Germinal center (tissue), 1 donor: Measurements from ENCODE around the gene TSEN54.
"Not testable (repeated sequence)": the region's sequence is repeated elsewhere in the genome, so short reads cannot be mapped to it uniquely, and the experiment has no call there.

Source experiments
- DNase-seq: peaks from one replicate; pipeline ENCODE4 v3.0.0; 2012; ENCODE audit warnings: mixed read lengths, low spot score

The TSEN54 gene

GRCh38 chr17:75518983-75519537 is 2.7 kb downstream of the TSEN54 start:
- no peak for DNase-seq

GRCh38 chr17:75520413-75520812 is 4.1 kb downstream of the TSEN54 start:
- DNase-seq = not testable (repeated sequence)

- no peak for DNase-seq
Observed at GRCh38 chr17:75521290-75521689, 5.0 kb downstream of the TSEN54 start.

- DNase-seq = no peak
Observed at GRCh38 chr17:75521951-75522727, 5.8 kb downstream of the TSEN54 start.

GRCh38 chr17:75523647-75524046 is 7.3 kb downstream of the TSEN54 start:
- DNase-seq = no peak

- DNase-seq = no peak
Observed at GRCh38 chr17:75524269-75524969, 8.1 kb downstream of the TSEN54 start.

- peak; percentile 98 for DNase-seq
Observed at GRCh38 chr17:75524970-75525805, 8.9 kb downstream of the TSEN54 start, which contains the start of gene LLGL2. Gene LLGL2, plus strand, starts transcription at chr17:75525697. Its CDS starts 17,730 bp downstream, at chr17:75543427.

DNA sequence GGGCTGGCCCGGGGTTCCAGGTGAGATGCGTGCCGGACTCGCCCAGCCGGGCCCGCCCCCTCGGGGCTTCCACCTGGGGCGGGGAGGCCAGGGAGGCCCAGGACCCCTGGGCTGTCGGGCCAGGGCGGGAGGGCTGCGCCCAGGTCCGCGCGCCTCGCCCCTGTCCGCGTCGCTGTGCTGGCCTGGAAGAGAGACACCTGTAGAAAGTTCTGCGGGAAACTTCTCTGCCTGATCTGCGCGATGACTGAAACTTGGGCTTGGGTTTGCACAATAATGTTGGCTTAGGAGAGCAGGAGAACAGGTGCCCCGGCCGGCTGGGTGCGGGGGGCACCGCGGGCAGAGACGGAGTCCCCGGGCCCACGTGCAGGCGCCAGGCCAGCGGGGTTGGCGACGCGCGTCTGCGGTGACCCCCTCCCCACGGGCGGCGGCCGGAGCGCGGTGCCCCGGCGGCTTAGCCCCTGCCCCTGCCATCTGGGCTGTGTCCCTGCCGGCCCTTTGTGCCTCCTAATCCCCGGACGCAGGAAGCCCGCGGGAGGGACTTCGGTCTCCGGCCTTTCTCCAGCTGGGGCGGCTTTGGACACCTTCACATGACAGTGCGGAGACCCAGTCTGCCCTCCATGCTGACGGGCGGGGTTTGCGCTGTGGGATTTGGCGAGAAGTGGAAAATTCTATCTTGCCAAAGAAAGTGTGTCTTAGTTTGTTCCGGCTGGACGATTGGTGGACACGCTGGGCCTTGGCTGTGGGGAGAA is 9.7 kb downstream of the TSEN54 start:
- no peak for DNase-seq

GRCh38 chr17:75526555-75527270 is 10.4 kb downstream of the TSEN54 start:
- no peak for DNase-seq

- no peak for DNase-seq
Observed at GRCh38 chr17:75530837-75531720, 14.8 kb downstream of the TSEN54 start.

GRCh38 chr17:75531721-75532072 is 15.4 kb downstream of the TSEN54 start:
- no peak for DNase-seq

GRCh38 chr17:75535119-75535537 is 18.8 kb downstream of the TSEN54 start:
- no peak for DNase-seq

- DNase-seq = no peak
Observed at GRCh38 chr17:75535871-75536270, 19.5 kb downstream of the TSEN54 start.

GRCh38 chr17:75536366-75536765 is 20.0 kb downstream of the TSEN54 start:
- no peak for DNase-seq

GRCh38 chr17:75539967-75540729 is 23.8 kb downstream of the TSEN54 start:
- no peak for DNase-seq

DNA sequence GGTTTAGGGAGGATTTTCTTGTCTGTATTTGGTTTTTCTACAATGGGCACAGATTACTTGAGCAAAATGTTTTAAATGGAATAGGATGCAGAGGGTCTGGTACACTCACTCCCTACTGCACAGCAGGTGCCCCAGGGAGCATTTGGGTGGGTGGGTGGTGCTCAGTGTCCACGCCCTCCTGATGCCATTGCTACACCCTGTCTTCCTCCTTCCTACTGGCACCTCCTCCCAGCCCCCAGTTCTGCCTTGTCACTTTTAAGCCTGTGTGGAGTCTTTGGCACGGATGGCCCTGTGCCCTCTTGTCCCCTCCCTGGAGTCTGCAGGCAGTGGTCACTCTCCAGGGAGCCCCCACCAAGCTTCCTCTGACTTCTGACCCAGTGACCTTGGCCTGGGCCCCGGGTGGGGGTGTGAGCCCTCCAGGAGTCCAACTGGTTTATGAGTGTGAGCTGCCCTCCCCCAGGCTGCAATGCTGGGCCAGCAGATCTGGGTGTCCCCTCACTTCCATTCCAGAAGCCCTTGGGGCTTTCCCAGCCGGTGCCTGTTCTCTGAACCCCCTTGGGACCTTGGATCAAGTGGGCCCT is 24.7 kb downstream of the TSEN54 start:
- DNase-seq = no peak

GRCh38 chr17:75542229-75542628 is 25.9 kb downstream of the TSEN54 start:
- DNase-seq = no peak

DNA sequence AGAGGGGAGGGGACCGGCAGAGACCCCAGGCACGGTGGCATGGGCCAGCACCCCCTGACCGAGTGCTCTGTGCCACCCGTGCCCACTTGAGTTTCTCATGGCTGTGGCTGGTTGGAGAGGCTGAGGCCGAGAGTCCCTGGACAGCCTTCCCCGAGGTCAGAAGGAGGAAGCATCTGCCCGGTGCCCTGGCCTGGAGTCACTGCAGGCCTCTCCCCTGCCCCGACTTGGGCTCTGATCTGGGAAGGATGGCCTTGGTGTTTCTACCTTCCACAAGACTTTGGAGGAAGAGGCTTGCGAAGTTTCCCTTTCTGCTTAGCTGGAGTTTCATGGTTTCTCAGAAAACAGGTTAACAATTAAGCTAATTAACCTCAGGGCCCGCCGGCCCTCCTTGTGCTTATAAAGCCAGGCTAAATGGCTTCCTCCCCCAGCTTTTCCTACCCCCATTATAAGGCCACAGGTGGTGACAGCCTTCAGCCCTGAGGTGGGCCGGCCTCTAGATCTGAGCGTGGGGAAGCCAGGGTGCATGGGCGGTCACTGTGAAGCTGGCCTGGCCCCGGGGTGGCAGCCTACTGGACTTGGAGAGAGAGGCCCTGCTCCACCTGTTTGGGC is 26.5 kb downstream of the TSEN54 start:
- no peak for DNase-seq
